NCI-H69 (cell line): ENCODE results near the gene TDRD12.

Experiments
- DNase-seq: peaks from one replicate; lab custom pipeline; 2025; lab: John Stamatoyannopoulos, UW

Gene TDRD12

GRCh38 chr19:32868206-32868950 lies 148.8 kb downstream of the TDRD12 start:
- DNase-seq, result no peak

- no peak for DNase-seq
Measured at GRCh38 chr19:32869369-32869965, 149.9 kb downstream of the TDRD12 start, which contains the start of gene SLC7A9. TSS of gene SLC7A9 (minus strand) at chr19:32869767. CDS start at chr19:32868534, 1,233 bp downstream.

- no peak for DNase-seq
Measured at GRCh38 chr19:32869966-32870573, 150.5 kb downstream of the TDRD12 start.

- DNase-seq, result no peak
Measured at GRCh38 chr19:32870981-32871451, 151.4 kb downstream of the TDRD12 start.

GRCh38 chr19:32872391-32872790 lies 152.8 kb downstream of the TDRD12 start:
- no peak for DNase-seq

GRCh38 chr19:32873247-32873959 lies 153.8 kb downstream of the TDRD12 start:
- no peak for DNase-seq

- DNase-seq, result no peak
Measured at GRCh38 chr19:32874605-32875004, 155.0 kb downstream of the TDRD12 start.

- DNase-seq, result no peak
Measured at GRCh38 chr19:32875428-32875827, 155.9 kb downstream of the TDRD12 start.

GRCh38 chr19:32876236-32876918 lies 156.8 kb downstream of the TDRD12 start:
- DNase-seq, result no peak

- DNase-seq, result no peak
Measured at GRCh38 chr19:32876919-32877285, 157.3 kb downstream of the TDRD12 start.
